ENCODE measurements around the gene C1orf226.

C1orf226 gene

GRCh38 chr1:162336621-162337285 is 44.8 kb upstream of the C1orf226 start:
- Histone ChIP-seq H3K79me2 (ENCODE audit: insufficient read depth, low read length) (no peaks in the 10 kb centered on the region), H4K20me1 (ENCODE audit: low read depth, low read length) (no peaks in the 10 kb centered on the region), H3K9me2 (replicated peaks; ENCODE audit: insufficient read depth, low read length) (no peaks in the 10 kb centered on the region), H3K9me3 (ENCODE audit: insufficient read depth, low read length) (no peaks in the 10 kb centered on the region), H2AFZ (ENCODE audit: low read depth, low read length, severe bottlenecking) (no peak overlapping the region), H3K9ac (ENCODE audit: low read length) (no peak overlapping the region), H3K27me3 (ENCODE audit: low read length) (no peaks in the 10 kb centered on the region), H3K36me3 (ENCODE audit: low read length) (no peaks in the 10 kb centered on the region), H3K4me2 (ENCODE audit: low read depth, low read length, poor library complexity, severe bottlenecking) (no peak overlapping the region), H3F3A (ENCODE audit: insufficient read depth) (no peaks in the 10 kb centered on the region), H3K4me3 (ENCODE audit: insufficient read depth, low read length, poor library complexity, severe bottlenecking) (no peak overlapping the region), H3K27ac (ENCODE audit: low read depth, low read length) (no peak overlapping the region)
- TF ChIP-seq, protein P1, sequence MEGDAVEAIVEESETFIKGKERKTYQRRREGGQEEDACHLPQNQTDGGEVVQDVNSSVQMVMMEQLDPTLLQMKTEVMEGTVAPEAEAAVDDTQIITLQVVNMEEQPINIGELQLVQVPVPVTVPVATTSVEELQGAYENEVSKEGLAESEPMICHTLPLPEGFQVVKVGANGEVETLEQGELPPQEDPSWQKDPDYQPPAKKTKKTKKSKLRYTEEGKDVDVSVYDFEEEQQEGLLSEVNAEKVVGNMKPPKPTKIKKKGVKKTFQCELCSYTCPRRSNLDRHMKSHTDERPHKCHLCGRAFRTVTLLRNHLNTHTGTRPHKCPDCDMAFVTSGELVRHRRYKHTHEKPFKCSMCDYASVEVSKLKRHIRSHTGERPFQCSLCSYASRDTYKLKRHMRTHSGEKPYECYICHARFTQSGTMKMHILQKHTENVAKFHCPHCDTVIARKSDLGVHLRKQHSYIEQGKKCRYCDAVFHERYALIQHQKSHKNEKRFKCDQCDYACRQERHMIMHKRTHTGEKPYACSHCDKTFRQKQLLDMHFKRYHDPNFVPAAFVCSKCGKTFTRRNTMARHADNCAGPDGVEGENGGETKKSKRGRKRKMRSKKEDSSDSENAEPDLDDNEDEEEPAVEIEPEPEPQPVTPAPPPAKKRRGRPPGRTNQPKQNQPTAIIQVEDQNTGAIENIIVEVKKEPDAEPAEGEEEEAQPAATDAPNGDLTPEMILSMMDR (IDR thresholded peaks at IDR 0.05; ENCODE audit: insufficient read depth, low read length, poor library complexity, severe bottlenecking) = no peak
- TF ChIP-seq EZH2phosphoT487 (conservative IDR thresholded peaks at IDR 0.05; ENCODE audit: low read length) = no peak

DNA sequence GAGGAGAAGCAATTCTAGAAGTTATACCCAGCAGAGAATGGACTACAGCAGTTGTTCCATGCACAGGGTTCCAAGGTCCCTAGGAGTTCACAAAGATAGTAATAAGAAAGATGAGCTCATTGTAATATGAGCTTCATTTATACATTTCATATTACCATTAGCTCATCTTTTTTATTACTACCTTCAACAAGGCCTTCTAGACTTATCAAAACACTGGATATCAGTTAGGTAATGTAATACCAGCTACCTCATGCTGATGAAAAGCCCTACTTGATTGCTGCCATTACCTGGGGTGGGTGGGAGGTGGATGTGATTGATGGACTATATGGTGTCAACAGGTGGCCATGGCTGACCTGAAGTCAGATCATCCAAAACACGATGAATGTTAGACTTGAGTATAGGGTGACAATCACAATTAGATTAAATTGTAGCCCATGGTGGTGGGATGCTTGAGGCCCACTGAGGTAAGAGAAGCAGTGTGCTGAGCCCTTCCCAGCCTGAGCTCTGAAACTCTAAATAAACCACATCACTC is 39.0 kb upstream of the C1orf226 start:
- H3K4me2 ChIP-seq (ENCODE audit: low read depth, low read length, poor library complexity, severe bottlenecking) = no peak overlapping the region
- no peaks in the 10 kb centered on the region for H4K20me1 ChIP-seq (ENCODE audit: low read depth, low read length)
- no peak overlapping the region for H3K9ac ChIP-seq (ENCODE audit: low read length)
- no peak overlapping the region for H3K27ac ChIP-seq (ENCODE audit: low read depth, low read length)
- no peaks in the 10 kb centered on the region for H3F3A ChIP-seq (ENCODE audit: insufficient read depth)
- H2AFZ ChIP-seq (ENCODE audit: low read depth, low read length, severe bottlenecking) = no peak overlapping the region
- no peaks in the 10 kb centered on the region for H3K9me2 ChIP-seq (replicated peaks; ENCODE audit: insufficient read depth, low read length)
- H3K79me2 ChIP-seq (ENCODE audit: insufficient read depth, low read length) = no peaks in the 10 kb centered on the region
- TF ChIP-seq, protein P1 (IDR thresholded peaks at IDR 0.05; ENCODE audit: insufficient read depth, low read length, poor library complexity, severe bottlenecking) = no peak
- no peak for TF ChIP-seq EZH2phosphoT487 (conservative IDR thresholded peaks at IDR 0.05; ENCODE audit: low read length)
- no peaks in the 10 kb centered on the region for H3K27me3 ChIP-seq (ENCODE audit: low read length)
- H3K9me3 ChIP-seq (ENCODE audit: insufficient read depth, low read length) = no peaks in the 10 kb centered on the region
- no peaks in the 10 kb centered on the region for H3K36me3 ChIP-seq (ENCODE audit: low read length)
- H3K4me3 ChIP-seq (ENCODE audit: insufficient read depth, low read length, poor library complexity, severe bottlenecking) = no peak overlapping the region

- H3K9me3 ChIP-seq (ENCODE audit: insufficient read depth, low read length) = no peaks in the 10 kb centered on the region
- no peak overlapping the region for H3K4me3 ChIP-seq (ENCODE audit: insufficient read depth, low read length, poor library complexity, severe bottlenecking)
- no peaks in the 10 kb centered on the region for H3K9me2 ChIP-seq (replicated peaks; ENCODE audit: insufficient read depth, low read length)
- H3K27ac ChIP-seq (ENCODE audit: low read depth, low read length) = no peak overlapping the region
- no peak for TF ChIP-seq EZH2phosphoT487 (conservative IDR thresholded peaks at IDR 0.05; ENCODE audit: low read length)
- TF ChIP-seq, protein P1 (IDR thresholded peaks at IDR 0.05; ENCODE audit: insufficient read depth, low read length, poor library complexity, severe bottlenecking) = no peak
- no peaks in the 10 kb centered on the region for H3K27me3 ChIP-seq (ENCODE audit: low read length)
- no peaks in the 10 kb centered on the region for H3K36me3 ChIP-seq (ENCODE audit: low read length)
- H3K79me2 ChIP-seq (ENCODE audit: insufficient read depth, low read length) = no peaks in the 10 kb centered on the region
- H3K9ac ChIP-seq (ENCODE audit: low read length) = no peak overlapping the region
- H3K4me2 ChIP-seq (ENCODE audit: low read depth, low read length, poor library complexity, severe bottlenecking) = no peak overlapping the region
- no peak overlapping the region for H2AFZ ChIP-seq (ENCODE audit: low read depth, low read length, severe bottlenecking)
- no peaks in the 10 kb centered on the region for H3F3A ChIP-seq (ENCODE audit: insufficient read depth)
- no peaks in the 10 kb centered on the region for H4K20me1 ChIP-seq (ENCODE audit: low read depth, low read length)
These were observed 38.1 kb upstream of the C1orf226 start for GRCh38 chr1:162343470-162343869.

Measured in SU-DHL-6 (cell line).